ENCODE measurements around the gene TBC1D10A. TPM values are rescaled to one million over a fixed set of nuclear protein-coding genes. Genes with fewer than 3 reads are reported as not detected.

The TBC1D10A gene
- total RNA-seq, 1 donor from 2014 or later, result 32.7 TPM

GRCh38 chr22:30270832-30271231 is 55.9 kb downstream of the TBC1D10A start:
- Mint-ChIP-seq H3K4me3 (ENCODE audit: unreplicated experiment) (no peak overlapping the region), H3K9me3 (ENCODE audit: unreplicated experiment) (no peaks in the 10 kb centered on the region), H3K27ac (ENCODE audit: unreplicated experiment) (no peak overlapping the region), H3K36me3 (ENCODE audit: low read depth, unreplicated experiment) (peaks cover 4% of the 10 kb centered on the region), H3K27me3 (ENCODE audit: low read depth, unreplicated experiment) (peaks cover 9% of the 10 kb centered on the region), H3K4me1 (ENCODE audit: low read depth, unreplicated experiment) (peaks cover 3% of the 10 kb centered on the region)
- no peaks in the 10 kb centered on the region for H3K36me3 ChIP-seq (ENCODE audit: insufficient read depth, low read length)
- no peaks in the 10 kb centered on the region for H3K79me2 ChIP-seq (ENCODE audit: insufficient read depth, low read length)
- peaks cover 3% of the 10 kb centered on the region for H3K4me1 ChIP-seq (ENCODE audit: insufficient read depth, low read length)
- H3K4me2 ChIP-seq (ENCODE audit: low read length), result peak overlapping the region; percentile 14
- DNase-seq (ENCODE audit: low read depth) (peak; percentile 75), FAIRE-seq (no peak)
- no peaks in the 10 kb centered on the region for H3K9me3 ChIP-seq (ENCODE audit: insufficient read depth, low read depth, low read length)
- no peaks in the 10 kb centered on the region for H4K20me1 ChIP-seq (ENCODE audit: insufficient read depth, low read length)
- peak overlapping the region; percentile 48 for H3K9ac ChIP-seq (ENCODE audit: low read length)
- peak overlapping the region; percentile 31 for H3K27ac ChIP-seq (ENCODE audit: low read depth, low read length)
- H2AFZ ChIP-seq (ENCODE audit: low read depth, low read length), result peak overlapping the region; percentile 28
- H3K27me3 ChIP-seq (ENCODE audit: insufficient read depth, low read length), result no peaks in the 10 kb centered on the region
- TF ChIP-seq EZH2 (IDR thresholded peaks at IDR 0.05; ENCODE audit: insufficient read depth, low read length), result no peak
- TF ChIP-seq, protein P1, sequence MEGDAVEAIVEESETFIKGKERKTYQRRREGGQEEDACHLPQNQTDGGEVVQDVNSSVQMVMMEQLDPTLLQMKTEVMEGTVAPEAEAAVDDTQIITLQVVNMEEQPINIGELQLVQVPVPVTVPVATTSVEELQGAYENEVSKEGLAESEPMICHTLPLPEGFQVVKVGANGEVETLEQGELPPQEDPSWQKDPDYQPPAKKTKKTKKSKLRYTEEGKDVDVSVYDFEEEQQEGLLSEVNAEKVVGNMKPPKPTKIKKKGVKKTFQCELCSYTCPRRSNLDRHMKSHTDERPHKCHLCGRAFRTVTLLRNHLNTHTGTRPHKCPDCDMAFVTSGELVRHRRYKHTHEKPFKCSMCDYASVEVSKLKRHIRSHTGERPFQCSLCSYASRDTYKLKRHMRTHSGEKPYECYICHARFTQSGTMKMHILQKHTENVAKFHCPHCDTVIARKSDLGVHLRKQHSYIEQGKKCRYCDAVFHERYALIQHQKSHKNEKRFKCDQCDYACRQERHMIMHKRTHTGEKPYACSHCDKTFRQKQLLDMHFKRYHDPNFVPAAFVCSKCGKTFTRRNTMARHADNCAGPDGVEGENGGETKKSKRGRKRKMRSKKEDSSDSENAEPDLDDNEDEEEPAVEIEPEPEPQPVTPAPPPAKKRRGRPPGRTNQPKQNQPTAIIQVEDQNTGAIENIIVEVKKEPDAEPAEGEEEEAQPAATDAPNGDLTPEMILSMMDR (IDR thresholded peaks at IDR 0.05; ENCODE audit: insufficient read depth, low read depth, low read length), result no peak
- no peak overlapping the region for H3K4me3 ChIP-seq (ENCODE audit: insufficient read depth, low read depth, low read length)

- Histone ChIP-seq H3K4me2 (ENCODE audit: low read length) (no peak overlapping the region), H3K79me2 (ENCODE audit: insufficient read depth, low read length) (no peaks in the 10 kb centered on the region), H3K27me3 (ENCODE audit: insufficient read depth, low read length) (no peaks in the 10 kb centered on the region), H2AFZ (ENCODE audit: low read depth, low read length) (no peak overlapping the region), H3K4me1 (ENCODE audit: insufficient read depth, low read length) (peaks cover 6% of the 10 kb centered on the region), H3K9ac (ENCODE audit: low read length) (no peak overlapping the region), H3K9me3 (ENCODE audit: insufficient read depth, low read depth, low read length) (no peaks in the 10 kb centered on the region), H3K27ac (ENCODE audit: low read depth, low read length) (no peak overlapping the region), H3K4me3 (ENCODE audit: insufficient read depth, low read depth, low read length) (no peak overlapping the region), H4K20me1 (ENCODE audit: insufficient read depth, low read length) (no peaks in the 10 kb centered on the region), H3K36me3 (ENCODE audit: insufficient read depth, low read length) (no peaks in the 10 kb centered on the region)
- Mint-ChIP-seq H3K4me1 (ENCODE audit: low read depth, unreplicated experiment) (peaks cover 3% of the 10 kb centered on the region), H3K4me3 (ENCODE audit: unreplicated experiment) (no peak overlapping the region), H3K36me3 (ENCODE audit: low read depth, unreplicated experiment) (no peaks in the 10 kb centered on the region), H3K9me3 (ENCODE audit: unreplicated experiment) (no peaks in the 10 kb centered on the region), H3K27ac (ENCODE audit: unreplicated experiment) (peak overlapping the region; percentile 18), H3K27me3 (ENCODE audit: low read depth, unreplicated experiment) (peaks cover 8% of the 10 kb centered on the region)
- DNase-seq (ENCODE audit: low read depth) (no peak), FAIRE-seq (no peak)
- TF ChIP-seq, protein P1 (IDR thresholded peaks at IDR 0.05; ENCODE audit: insufficient read depth, low read depth, low read length), result no peak
- no peak for TF ChIP-seq EZH2 (IDR thresholded peaks at IDR 0.05; ENCODE audit: insufficient read depth, low read length)
Observed at GRCh38 chr22:30268331-30268730, 58.4 kb downstream of the TBC1D10A start.

GRCh38 chr22:30267382-30268302 is 59.1 kb downstream of the TBC1D10A start:
- no peak for TF ChIP-seq EZH2 (IDR thresholded peaks at IDR 0.05; ENCODE audit: insufficient read depth, low read length)
- TF ChIP-seq, protein P1 (IDR thresholded peaks at IDR 0.05; ENCODE audit: insufficient read depth, low read depth, low read length), result no peak

More at GRCh38 chr22:30267382-30268302, 59.1 kb downstream of the TBC1D10A start:
- Histone ChIP-seq H3K4me2 (ENCODE audit: low read length) (no peak overlapping the region), H3K4me3 (ENCODE audit: insufficient read depth, low read depth, low read length) (no peak overlapping the region), H4K20me1 (ENCODE audit: insufficient read depth, low read length) (no peaks in the 10 kb centered on the region), H2AFZ (ENCODE audit: low read depth, low read length) (no peak overlapping the region), H3K36me3 (ENCODE audit: insufficient read depth, low read length) (no peaks in the 10 kb centered on the region), H3K27me3 (ENCODE audit: insufficient read depth, low read length) (no peaks in the 10 kb centered on the region), H3K79me2 (ENCODE audit: insufficient read depth, low read length) (no peaks in the 10 kb centered on the region), H3K9me3 (ENCODE audit: insufficient read depth, low read depth, low read length) (no peaks in the 10 kb centered on the region), H3K27ac (ENCODE audit: low read depth, low read length) (no peak overlapping the region), H3K4me1 (ENCODE audit: insufficient read depth, low read length) (peaks cover 10% of the 10 kb centered on the region), H3K9ac (ENCODE audit: low read length) (no peak overlapping the region)
- Mint-ChIP-seq H3K27me3 (ENCODE audit: low read depth, unreplicated experiment) (peaks cover 6% of the 10 kb centered on the region), H3K4me1 (ENCODE audit: low read depth, unreplicated experiment) (peaks cover 6% of the 10 kb centered on the region), H3K9me3 (ENCODE audit: unreplicated experiment) (no peaks in the 10 kb centered on the region), H3K4me3 (ENCODE audit: unreplicated experiment) (no peak overlapping the region), H3K27ac (ENCODE audit: unreplicated experiment) (peak overlapping the region; percentile 18), H3K36me3 (ENCODE audit: low read depth, unreplicated experiment) (no peaks in the 10 kb centered on the region)
- FAIRE-seq, result no peak
- no peak for DNase-seq (ENCODE audit: low read depth)

Data from astrocyte (in vitro differentiated cells and primary cell).